Measurements from ENCODE around the gene ADGRL3. TPM values are rescaled to one million over a fixed set of nuclear protein-coding genes. Genes with fewer than 3 reads are reported as not detected.

Gene ADGRL3
- total RNA-seq, 2 experiments from 2014 or later, result not detected

DNA sequence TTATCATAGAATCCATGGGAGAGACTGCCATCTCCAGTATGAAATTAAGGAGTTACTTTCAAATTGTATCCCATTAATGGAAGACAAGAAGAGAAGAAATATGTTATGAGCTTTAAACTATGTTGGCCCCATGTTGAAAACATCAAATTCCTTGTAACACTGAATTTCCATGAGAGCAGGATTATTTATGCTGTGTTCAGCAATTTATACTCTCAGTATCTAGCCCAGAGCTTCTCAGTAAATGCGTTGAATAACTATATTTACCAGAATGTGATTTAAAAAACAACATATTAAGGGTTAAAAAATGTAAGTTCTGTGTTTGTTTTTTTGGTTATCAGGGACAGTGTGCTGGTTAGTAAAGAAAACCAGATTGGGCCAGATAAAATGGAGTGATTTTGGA is 74.2 kb downstream of the ADGRL3 start:
- no peak for DNase-seq (ENCODE audit: low spot score)
- CTCF ChIA-PET (ENCODE audit: unreplicated experiment), result no interaction called here

DNA sequence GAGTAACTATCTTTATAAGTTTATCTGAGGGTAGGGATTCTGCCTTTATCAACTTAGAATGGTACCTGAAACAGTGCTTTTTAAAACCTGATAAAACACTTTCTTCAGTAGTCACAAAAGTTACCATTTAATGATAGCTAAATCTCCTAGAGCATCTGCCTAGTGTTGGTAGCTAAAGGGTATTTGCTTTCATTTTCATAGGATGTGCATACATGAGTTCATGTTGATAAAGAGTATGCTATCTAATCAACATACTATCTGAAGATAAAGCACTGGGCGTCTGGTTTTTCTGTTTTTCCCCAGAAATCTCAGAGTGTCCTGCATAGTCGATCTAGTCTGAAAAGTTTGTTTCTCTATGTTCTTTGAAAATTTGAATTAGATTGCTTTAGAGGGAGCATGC is 75.1 kb downstream of the ADGRL3 start:
- ChIA-PET POLR2A (no interaction called here), CTCF (ENCODE audit: unreplicated experiment) (no interaction called here)
- intact Hi-C loops (cut with micrococcal nuclease; ENCODE audit: unreplicated experiment), result no loop called here

More for the DNA sequence above, 74.2 kb downstream of the ADGRL3 start:
- H3K4me3 ChIP-seq (ENCODE audit: low read depth, low read length, poor library complexity, severe bottlenecking), result no peak overlapping the region
- no peaks in the 10 kb centered on the region for H3K79me2 ChIP-seq (ENCODE audit: insufficient read depth, low read depth, low read length)
- no peaks in the 10 kb centered on the region for H3K9me3 ChIP-seq (ENCODE audit: low read length)
- TF ChIP-seq, protein P1, sequence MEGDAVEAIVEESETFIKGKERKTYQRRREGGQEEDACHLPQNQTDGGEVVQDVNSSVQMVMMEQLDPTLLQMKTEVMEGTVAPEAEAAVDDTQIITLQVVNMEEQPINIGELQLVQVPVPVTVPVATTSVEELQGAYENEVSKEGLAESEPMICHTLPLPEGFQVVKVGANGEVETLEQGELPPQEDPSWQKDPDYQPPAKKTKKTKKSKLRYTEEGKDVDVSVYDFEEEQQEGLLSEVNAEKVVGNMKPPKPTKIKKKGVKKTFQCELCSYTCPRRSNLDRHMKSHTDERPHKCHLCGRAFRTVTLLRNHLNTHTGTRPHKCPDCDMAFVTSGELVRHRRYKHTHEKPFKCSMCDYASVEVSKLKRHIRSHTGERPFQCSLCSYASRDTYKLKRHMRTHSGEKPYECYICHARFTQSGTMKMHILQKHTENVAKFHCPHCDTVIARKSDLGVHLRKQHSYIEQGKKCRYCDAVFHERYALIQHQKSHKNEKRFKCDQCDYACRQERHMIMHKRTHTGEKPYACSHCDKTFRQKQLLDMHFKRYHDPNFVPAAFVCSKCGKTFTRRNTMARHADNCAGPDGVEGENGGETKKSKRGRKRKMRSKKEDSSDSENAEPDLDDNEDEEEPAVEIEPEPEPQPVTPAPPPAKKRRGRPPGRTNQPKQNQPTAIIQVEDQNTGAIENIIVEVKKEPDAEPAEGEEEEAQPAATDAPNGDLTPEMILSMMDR (conservative IDR thresholded peaks at IDR 0.05; ENCODE audit: low read length), result no peak
- no peak for TF ChIP-seq EZH2phosphoT487 (IDR thresholded peaks at IDR 0.05; ENCODE audit: borderline replicate concordance, low read depth, low read length)
- intact Hi-C loops (cut with micrococcal nuclease; ENCODE audit: unreplicated experiment), result no loop called here
- no peak overlapping the region for H3K4me2 ChIP-seq (ENCODE audit: low read length)
- H2AFZ ChIP-seq (ENCODE audit: low read length), result no peak overlapping the region
- POLR2A ChIA-PET, result no interaction called here
- no peak overlapping the region for H3K27ac ChIP-seq (ENCODE audit: low read depth, low read length, poor library complexity, severe bottlenecking)
- H3K9me2 ChIP-seq (ENCODE audit: insufficient read depth, low read length), result no peaks in the 10 kb centered on the region
- BruUV-seq (replicated peaks), result no TSS peak
- no peaks in the 10 kb centered on the region for H3K36me3 ChIP-seq (ENCODE audit: insufficient read depth, low read length)
- no peaks in the 10 kb centered on the region for H4K20me1 ChIP-seq (ENCODE audit: insufficient read depth, low read length)
- H3K4me1 ChIP-seq (ENCODE audit: insufficient read depth, low read length, poor library complexity, severe bottlenecking), result no peaks in the 10 kb centered on the region

DNA sequence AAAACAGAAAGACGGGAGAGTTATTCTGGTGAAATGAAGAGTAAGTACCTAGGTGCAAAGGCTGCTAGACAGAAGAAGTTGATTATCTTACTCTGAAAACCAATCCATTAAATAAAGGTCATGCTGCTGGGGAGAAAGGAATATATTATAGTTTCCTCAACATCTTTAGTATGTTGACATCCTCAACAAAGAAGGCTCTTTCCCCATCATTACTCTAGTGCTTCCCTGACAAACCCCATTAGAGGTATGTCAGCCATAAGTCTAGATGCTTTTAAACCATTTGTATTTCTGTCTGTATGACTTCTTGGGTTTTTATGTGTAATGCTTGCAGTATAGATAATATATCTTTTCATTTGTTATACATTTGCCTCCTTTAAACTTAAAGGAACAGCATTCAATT is 75.9 kb downstream of the ADGRL3 start:
- Histone ChIP-seq H2AFZ (ENCODE audit: low read length) (no peak overlapping the region), H3K9me2 (ENCODE audit: insufficient read depth, low read length) (no peaks in the 10 kb centered on the region), H3K4me2 (ENCODE audit: low read length) (no peak overlapping the region), H3K79me2 (ENCODE audit: insufficient read depth, low read depth, low read length) (no peaks in the 10 kb centered on the region), H3K4me1 (ENCODE audit: insufficient read depth, low read length, poor library complexity, severe bottlenecking) (no peaks in the 10 kb centered on the region), H3K9me3 (ENCODE audit: low read length) (no peaks in the 10 kb centered on the region), H3K27ac (ENCODE audit: low read depth, low read length, poor library complexity, severe bottlenecking) (no peak overlapping the region), H4K20me1 (ENCODE audit: insufficient read depth, low read length) (no peaks in the 10 kb centered on the region), H3K4me3 (ENCODE audit: low read depth, low read length, poor library complexity, severe bottlenecking) (no peak overlapping the region), H3K36me3 (ENCODE audit: insufficient read depth, low read length) (no peaks in the 10 kb centered on the region)
- DNase-seq (ENCODE audit: low spot score), result no peak
- intact Hi-C loops (cut with micrococcal nuclease; ENCODE audit: unreplicated experiment), result no loop called here
- POLR2A ChIA-PET, result no interaction called here
- BruUV-seq (replicated peaks), result no TSS peak
- TF ChIP-seq EZH2phosphoT487 (IDR thresholded peaks at IDR 0.05; ENCODE audit: borderline replicate concordance, low read depth, low read length), result no peak
- TF ChIP-seq, protein P1 (conservative IDR thresholded peaks at IDR 0.05; ENCODE audit: low read length), result no peak
- CTCF ChIA-PET (ENCODE audit: unreplicated experiment), result no interaction called here

More for the DNA sequence above, 75.1 kb downstream of the ADGRL3 start:
- Histone ChIP-seq H3K9me3 (ENCODE audit: low read length) (no peaks in the 10 kb centered on the region), H3K9me2 (ENCODE audit: insufficient read depth, low read length) (no peaks in the 10 kb centered on the region), H3K79me2 (ENCODE audit: insufficient read depth, low read depth, low read length) (no peaks in the 10 kb centered on the region), H2AFZ (ENCODE audit: low read length) (no peak overlapping the region), H3K27ac (ENCODE audit: low read depth, low read length, poor library complexity, severe bottlenecking) (no peak overlapping the region), H3K36me3 (ENCODE audit: insufficient read depth, low read length) (no peaks in the 10 kb centered on the region), H4K20me1 (ENCODE audit: insufficient read depth, low read length) (no peaks in the 10 kb centered on the region), H3K4me2 (ENCODE audit: low read length) (no peak overlapping the region), H3K4me3 (ENCODE audit: low read depth, low read length, poor library complexity, severe bottlenecking) (no peak overlapping the region), H3K4me1 (ENCODE audit: insufficient read depth, low read length, poor library complexity, severe bottlenecking) (no peaks in the 10 kb centered on the region)
- TF ChIP-seq EZH2phosphoT487 (IDR thresholded peaks at IDR 0.05; ENCODE audit: borderline replicate concordance, low read depth, low read length), result no peak
- TF ChIP-seq, protein P1 (conservative IDR thresholded peaks at IDR 0.05; ENCODE audit: low read length), result no peak
- BruUV-seq (replicated peaks), result no TSS peak
- DNase-seq (ENCODE audit: low spot score), result no peak

All from OCI-LY7 (cell line).